ENCODE results near the gene FLT3LG.
"Not testable (repeated sequence)": the region's sequence is repeated elsewhere in the genome, so short reads cannot be mapped to it uniquely, and the experiment has no call there.

Gene FLT3LG

GRCh38 chr19:49441210-49441959, 32.6 kb upstream of the FLT3LG start, which contains the start of gene SLC17A7:
Gene SLC17A7, minus strand, starts transcription at chr19:49441527. Its CDS starts 148 bp downstream, at chr19:49441379.
- DNase-seq = peak in 1 of 2 experiments; percentile 67

GRCh38 chr19:49441960-49442350, 32.1 kb upstream of the FLT3LG start:
- no peak for DNase-seq

GRCh38 chr19:49442354-49442753, 31.7 kb upstream of the FLT3LG start:
- no peak for DNase-seq

GRCh38 chr19:49442771-49443365, 31.1 kb upstream of the FLT3LG start:
- DNase-seq = peak; percentile 85 to 95

GRCh38 chr19:49443366-49444099, 30.5 kb upstream of the FLT3LG start:
- DNase-seq = peak; percentile 98 to 99

- not testable (repeated sequence) for DNase-seq
These were observed 29.8 kb upstream of the FLT3LG start for GRCh38 chr19:49444100-49444700.

- no peak for DNase-seq
These were observed 28.0 kb upstream of the FLT3LG start for GRCh38 chr19:49445997-49446396.

GRCh38 chr19:49447485-49448431, 26.3 kb upstream of the FLT3LG start:
- DNase-seq = no peak

- no peak for DNase-seq
These were observed 25.6 kb upstream of the FLT3LG start for GRCh38 chr19:49448432-49448786.

- no peak for DNase-seq
These were observed 23.6 kb upstream of the FLT3LG start for GRCh38 chr19:49450405-49450804.

- DNase-seq = peak; percentile 98 to 99
These were observed 22.4 kb upstream of the FLT3LG start, which contains the start of gene PIH1D1 for GRCh38 chr19:49451430-49452181. Gene PIH1D1, minus strand, starts transcription at chr19:49451814. Its CDS starts 240 bp downstream, at chr19:49451574.

- DNase-seq = peak; percentile 98 to 99
These were observed 20.8 kb upstream of the FLT3LG start, which contains the start of gene ALDH16A1 for GRCh38 chr19:49453013-49453756. Gene ALDH16A1, plus strand, starts transcription at chr19:49453225. Its CDS starts 107 bp downstream, at chr19:49453332.

- no peak for DNase-seq
These were observed 20.2 kb upstream of the FLT3LG start for GRCh38 chr19:49453757-49454240.

GRCh38 chr19:49455773-49456172, 18.2 kb upstream of the FLT3LG start:
- DNase-seq = no peak

GRCh38 chr19:49456326-49456725, 17.7 kb upstream of the FLT3LG start:
- DNase-seq = no peak

- no peak for DNase-seq
These were observed 15.5 kb upstream of the FLT3LG start for GRCh38 chr19:49458567-49458903.

GRCh38 chr19:49459388-49459787, 14.6 kb upstream of the FLT3LG start:
- DNase-seq = no peak

GRCh38 chr19:49461130-49461529, 12.9 kb upstream of the FLT3LG start:
- DNase-seq = not testable (repeated sequence)

GRCh38 chr19:49461656-49462055, 12.4 kb upstream of the FLT3LG start:
- no peak for DNase-seq

GRCh38 chr19:49462492-49462891, 11.5 kb upstream of the FLT3LG start:
- no peak for DNase-seq

Data from NCI-H446 (cell line).